Endothelial cell of umbilical vein (primary cell): ENCODE results near the gene SOX8. TPM values are rescaled to one million over a fixed set of nuclear protein-coding genes. Genes with fewer than 3 reads are reported as not detected.
A peak's percentile ranks its signal among the peaks of the same experiment; 100 is the strongest.

Source experiments
- BruUV-seq: library from RNA; stranded (reverse); fragments of 400-500 nt; replicated peaks from 2 replicates; lab custom pipeline; 2021; lab: Mats Ljungman, UMichigan
- CTCF ChIA-PET: fragments of 300-600, 350-600 bp; sonication (Branson Sonifier 250); formaldehyde crosslinking; loops from one replicate; lab custom pipeline; 2021; ENCODE audit warnings: antibody characterized with exemption, inconsistent platforms; lab: Charles Lee
- POLR2A ChIA-PET: fragments of 300-600, 350-600 bp; sonication (Branson Sonifier 250); formaldehyde crosslinking; loops from one replicate; lab custom pipeline; 2021; ENCODE audit warnings: antibody characterized with exemption, inconsistent platforms; lab: Charles Lee
- DNase-seq: peaks from one replicate; pipeline ENCODE4 v3.0.0-alpha.2; 2011; ENCODE audit warnings: low read depth, low spot score
- FAIRE-seq: peaks from 2 replicates; lab custom pipeline; 2011; peaks lifted over from hg19 to GRCh38; lab: Jason Lieb, UNC
- H2AFZ ChIP-seq: 2 replicates; pipeline ENCODE4 v1.6.0; 2012; ENCODE audit warnings: low read depth, low read length, control low read depth, inconsistent platforms
- H3K27ac ChIP-seq: 2 replicates; pipeline ENCODE4 v1.5.1; 2011; ENCODE audit warnings: low read depth, mild to moderate bottlenecking, control low read depth, low read length, moderate library complexity; ENCODE audit not compliant: insufficient read depth
- H3K27me3 ChIP-seq, 2 experiments: 2 replicates each; pipeline versions ENCODE4 v1.6.0 to v1.6.1; 2011; ENCODE audit warnings: low read length in 2 of 2, mixed read lengths in 1 of 2; ENCODE audit not compliant: control insufficient read depth in 2 of 2, insufficient read depth in 2 of 2
- H3K36me3 ChIP-seq, 2 experiments: 2 replicates in 1 of 2; 3 replicates in 1 of 2; pipeline ENCODE4 v1.5.1; 2011; ENCODE audit warnings: low read length in 2 of 2, mild to moderate bottlenecking in 1 of 2, moderate library complexity in 1 of 2; ENCODE audit not compliant: control insufficient read depth in 2 of 2, insufficient read depth in 2 of 2; ENCODE audit errors: extremely low read depth in 1 of 2
- H3K4me1 ChIP-seq: 3 replicates; pipeline ENCODE4 v1.5.1; 2011; ENCODE audit warnings: mild to moderate bottlenecking, low read length; ENCODE audit not compliant: control insufficient read depth, insufficient read depth; ENCODE audit errors: extremely low read depth
- H3K4me2 ChIP-seq: 2 replicates; pipeline ENCODE4 v1.6.1; 2011; ENCODE audit warnings: low read length, control low read depth, mixed read lengths; ENCODE audit not compliant: insufficient read depth
- H3K4me3 ChIP-seq, 3 experiments: fragments of 200-600 bp in 1 of 3; sonication (generic), shearing (Covaris generic) in 1 of 3; replicated peaks in 1 of 3; 2 replicates each; pipeline ENCODE4 v1.5.1; 2011 to 2016; ENCODE audit warnings: control low read depth in 3 of 3, low read length in 3 of 3, mild to moderate bottlenecking in 2 of 3, inconsistent platforms in 1 of 3, low read depth in 1 of 3, moderate library complexity in 1 of 3; ENCODE audit not compliant: insufficient read depth in 1 of 3
- H3K79me2 ChIP-seq: 2 replicates; pipeline ENCODE4 v1.6.0; 2012; ENCODE audit warnings: low read length, inconsistent platforms; ENCODE audit not compliant: control insufficient read depth, insufficient read depth
- H3K9ac ChIP-seq: replicated peaks from 2 replicates; pipeline ENCODE3; 2011; ENCODE audit warnings: low read length, control low read depth; ENCODE audit not compliant: insufficient read depth; ENCODE audit errors: extremely low read depth
- H3K9me1 ChIP-seq: replicated peaks from 3 replicates; pipeline ENCODE4 v1.6.0; 2011; ENCODE audit warnings: mild to moderate bottlenecking, low read length; ENCODE audit not compliant: control insufficient read depth, insufficient read depth; ENCODE audit errors: extremely low read depth
- H3K9me3 ChIP-seq: replicated peaks from 2 replicates; pipeline ENCODE4 v1.5.1; 2012; ENCODE audit warnings: low read length, inconsistent platforms; ENCODE audit not compliant: control insufficient read depth, insufficient read depth
- H4K20me1 ChIP-seq: replicated peaks from 2 replicates; pipeline ENCODE3; 2011; ENCODE audit warnings: mild to moderate bottlenecking, low read length; ENCODE audit not compliant: control insufficient read depth, insufficient read depth; ENCODE audit errors: extremely low read depth
- EZH2 ChIP-seq: IDR thresholded peaks from 2 replicates; pipeline ENCODE4 v1.6.1; 2012; ENCODE audit warnings: borderline replicate concordance, low read depth, mild to moderate bottlenecking, moderate library complexity, low read length, inconsistent platforms; ENCODE audit not compliant: severe bottlenecking
- FOS ChIP-seq: IDR thresholded peaks from 2 replicates; pipeline ENCODE4 v1.6.1; 2011; ENCODE audit warnings: mild to moderate bottlenecking, low read length, moderate library complexity, borderline replicate concordance; ENCODE audit not compliant: insufficient read depth
- GATA2 ChIP-seq: IDR thresholded peaks from 2 replicates; pipeline ENCODE4 v1.7.0; 2011; ENCODE audit warnings: low read depth, mild to moderate bottlenecking, moderate library complexity, mixed read lengths, low read length; ENCODE audit not compliant: insufficient read length, insufficient read depth
- JUN ChIP-seq: IDR thresholded peaks from 2 replicates; pipeline ENCODE4 v1.6.1; 2011; ENCODE audit warnings: borderline replicate concordance, low read depth; ENCODE audit not compliant: insufficient read length, insufficient read depth
- MYC ChIP-seq: IDR thresholded peaks from one replicate; pipeline ENCODE4 v1.6.1; 2011; ENCODE audit warnings: mild to moderate bottlenecking, low read depth, low read length
- POLR2A ChIP-seq: IDR thresholded peaks from 2 replicates; pipeline ENCODE4 v1.6.1; 2012; ENCODE audit warnings: low read depth, mild to moderate bottlenecking, control low read depth, low read length
- POLR2AphosphoS5 ChIP-seq: IDR thresholded peaks from 2 replicates; pipeline ENCODE4 v1.6.1; 2012; ENCODE audit warnings: low read depth, mild to moderate bottlenecking, control low read depth, low read length, moderate library complexity; ENCODE audit not compliant: insufficient read depth
- dilution Hi-C: fragments of 300-500 bp; cut with MboI; formaldehyde crosslinking; loops from one replicate; pipeline ENCODE4 v1.15.0; 2019; ENCODE audit warnings: low sequenced_read_pairs; ENCODE audit not compliant: extremely low pct_ligation_motif_present
- intact Hi-C: fragments of 100-400 bp; cut with micrococcal nuclease; formaldehyde crosslinking; loops from one replicate; pipeline ENCODE4 v1.10.0; 2022
- polyA plus RNA-seq, 4 experiments: library from polyadenylated mRNA; depleted of rRNA in 3 of 4; stranded (reverse) in 3 of 4; unstranded in 1 of 4; fragments of >200 nt; gene quantifications; 2 replicates each; pipeline versions ENCODE4 v1.2.1 to v1.2.3, GENCODE V29; 2011 to 2012; ENCODE audit warnings: missing spikeins in 1 of 4
- total RNA-seq: library from RNA; stranded (reverse); gene quantifications from 2 replicates; pipeline ENCODE4 v1.2.3, GENCODE V29; 2021
- TF ChIP-seq, protein P1 (sequence below): IDR thresholded peaks from 2 replicates; pipeline ENCODE4 v1.6.1; 2011; ENCODE audit not compliant: insufficient read depth, insufficient read length
- TF ChIP-seq, protein P2 (sequence below), 2 donors: IDR thresholded peaks; 1 replicate in 1 of 2; 2 replicates in 1 of 2; pipeline ENCODE4 v1.5.1; 2011; ENCODE audit warnings: low read length in 2 of 2, mild to moderate bottlenecking in 2 of 2, moderate library complexity in 2 of 2, control low read depth in 1 of 2, inconsistent platforms in 1 of 2, low read depth in 1 of 2; ENCODE audit not compliant: insufficient read depth in 1 of 2; ENCODE audit errors: extremely low read depth in 1 of 2

The SOX8 gene
- total and polyA plus RNA-seq, 2 donors (not counting 3 experiments of a cell fraction or from before 2014, with no cell fraction given), result 0.52 to 0.53 TPM

DNA sequence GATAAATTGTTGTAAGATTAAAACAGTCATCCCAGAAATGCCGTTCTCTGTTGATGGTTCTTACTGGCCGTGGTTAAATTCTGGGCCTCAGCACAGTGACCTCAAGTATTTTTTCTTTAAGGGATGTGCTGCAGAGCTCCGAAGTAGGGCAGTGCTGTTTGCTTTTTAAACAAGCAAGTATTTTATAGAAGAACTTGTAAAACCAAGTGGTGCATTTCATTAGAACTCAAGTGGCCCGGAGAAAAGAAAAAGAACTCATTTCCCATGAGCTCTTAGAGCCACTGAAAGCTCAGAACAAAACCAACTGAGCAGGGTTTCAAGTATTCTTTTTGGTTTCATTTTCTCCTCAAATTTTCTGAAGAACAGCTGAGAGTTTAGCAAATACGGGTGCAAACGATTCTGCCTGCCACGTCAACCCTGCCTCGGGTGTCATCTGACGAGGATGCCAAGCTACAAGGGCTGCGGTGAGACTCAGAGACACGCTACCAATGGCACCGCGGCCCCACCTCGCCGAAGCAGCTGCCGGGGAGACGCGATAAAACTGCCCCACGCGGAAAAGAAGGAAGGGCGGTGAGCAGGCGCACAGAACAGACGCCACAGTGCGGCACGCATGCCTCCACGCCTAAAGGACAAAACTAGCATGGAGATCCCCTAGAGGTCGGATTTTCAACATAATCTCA, 17.1 kb upstream of the SOX8 start:
- Histone ChIP-seq H3K4me1 (peaks cover 12% of the 10 kb centered on the region), H3K79me2 (no peaks in the 10 kb centered on the region), H3K27ac (no peak overlapping the region), H2AFZ (no peak overlapping the region), H3K36me3 (no peaks in the 10 kb centered on the region), H4K20me1 (no peaks in the 10 kb centered on the region), H3K9me1 (no peaks in the 10 kb centered on the region), H3K27me3 (no peaks in the 10 kb centered on the region), H3K4me2 (peak overlapping the region; percentile 57), H3K4me3 (peak overlapping the region in 1 of 3 experiments; percentile 22), H3K9ac (no peak overlapping the region), H3K9me3 (no peaks in the 10 kb centered on the region)
- CTCF ChIA-PET, result interaction anchor here (0.6 to 1.7 kb wide), 5 partner anchors 9 to 1515 kb away, joined by 3 to 6 read pairs (median 3); partner anchors contain the start of gene SOX8
- POLR2A ChIA-PET, result no interaction called here
- dilution Hi-C loops (no loop called here), intact Hi-C loops (no loop called here)
- FAIRE-seq, result no peak
- no peak for TF ChIP-seq JUN
- no peak for TF ChIP-seq MYC
- no peak for TF ChIP-seq POLR2AphosphoS5
- no peak for TF ChIP-seq POLR2A
- TF ChIP-seq GATA2, result no peak
- TF ChIP-seq, protein P1, sequence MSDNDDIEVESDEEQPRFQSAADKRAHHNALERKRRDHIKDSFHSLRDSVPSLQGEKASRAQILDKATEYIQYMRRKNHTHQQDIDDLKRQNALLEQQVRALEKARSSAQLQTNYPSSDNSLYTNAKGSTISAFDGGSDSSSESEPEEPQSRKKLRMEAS, result no peak
- TF ChIP-seq EZH2, result no peak
- TF ChIP-seq FOS, result no peak
- TF ChIP-seq, protein P2, sequence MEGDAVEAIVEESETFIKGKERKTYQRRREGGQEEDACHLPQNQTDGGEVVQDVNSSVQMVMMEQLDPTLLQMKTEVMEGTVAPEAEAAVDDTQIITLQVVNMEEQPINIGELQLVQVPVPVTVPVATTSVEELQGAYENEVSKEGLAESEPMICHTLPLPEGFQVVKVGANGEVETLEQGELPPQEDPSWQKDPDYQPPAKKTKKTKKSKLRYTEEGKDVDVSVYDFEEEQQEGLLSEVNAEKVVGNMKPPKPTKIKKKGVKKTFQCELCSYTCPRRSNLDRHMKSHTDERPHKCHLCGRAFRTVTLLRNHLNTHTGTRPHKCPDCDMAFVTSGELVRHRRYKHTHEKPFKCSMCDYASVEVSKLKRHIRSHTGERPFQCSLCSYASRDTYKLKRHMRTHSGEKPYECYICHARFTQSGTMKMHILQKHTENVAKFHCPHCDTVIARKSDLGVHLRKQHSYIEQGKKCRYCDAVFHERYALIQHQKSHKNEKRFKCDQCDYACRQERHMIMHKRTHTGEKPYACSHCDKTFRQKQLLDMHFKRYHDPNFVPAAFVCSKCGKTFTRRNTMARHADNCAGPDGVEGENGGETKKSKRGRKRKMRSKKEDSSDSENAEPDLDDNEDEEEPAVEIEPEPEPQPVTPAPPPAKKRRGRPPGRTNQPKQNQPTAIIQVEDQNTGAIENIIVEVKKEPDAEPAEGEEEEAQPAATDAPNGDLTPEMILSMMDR (IDR thresholded peaks at IDR 0.05; ENCODE audit: extremely low read depth in 1 of 2, insufficient read depth in 1 of 2, low read depth in 1 of 2, low read length in 2 of 2), result no peak
- no TSS peak for BruUV-seq
- no peak for DNase-seq
